EH (cell line): Measurements from ENCODE around the gene COL4A4.

Source experiments
- DNase-seq: peaks from one replicate; pipeline ENCODE4 v3.0.0-alpha.2; 2015; ENCODE audit warnings: low read depth

Gene COL4A4

GRCh38 chr2:227029426-227030105, 134.4 kb downstream of the COL4A4 start:
- DNase-seq, result no peak

DNA sequence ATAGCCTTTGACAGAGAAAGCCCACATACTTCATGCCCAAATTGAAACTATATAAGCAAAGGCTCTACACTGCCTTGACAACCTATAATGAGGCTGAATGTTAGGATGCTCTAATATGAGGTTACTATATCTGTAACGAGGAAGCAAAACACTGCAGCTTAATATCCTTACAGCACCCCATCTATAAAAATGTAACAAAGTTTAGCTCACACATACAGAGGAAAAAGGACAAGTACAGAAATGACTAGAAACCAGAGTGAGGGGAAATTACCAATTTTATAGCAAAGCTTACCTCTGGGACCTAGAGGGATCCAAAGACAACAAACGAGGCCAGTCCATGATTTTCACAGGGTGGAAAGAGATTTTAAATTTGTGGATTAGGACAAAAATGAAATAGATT, 138.5 kb downstream of the COL4A4 start:
- no peak for DNase-seq

DNA sequence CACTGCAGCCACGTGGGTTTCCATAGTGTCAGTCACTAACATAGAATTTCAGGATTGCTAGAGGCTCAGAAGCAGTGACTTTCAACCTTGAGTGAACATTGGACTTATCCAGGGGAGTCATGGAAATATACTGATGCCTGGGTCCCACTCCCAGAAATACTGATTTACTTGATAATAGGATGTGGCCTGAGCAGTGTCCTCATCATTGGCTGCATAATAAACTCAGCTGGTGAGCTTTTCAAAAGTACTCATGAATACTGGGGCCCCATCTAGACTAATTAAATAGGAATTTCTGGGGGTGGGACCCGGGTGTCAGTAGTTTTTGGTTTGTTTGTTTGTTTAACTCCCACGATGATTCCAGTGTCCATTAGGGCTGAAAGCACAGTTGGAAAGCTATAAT, 141.4 kb downstream of the COL4A4 start:
- DNase-seq, result peak; percentile 44

GRCh38 chr2:227020416-227020815, 143.6 kb downstream of the COL4A4 start:
- DNase-seq, result no peak

- no peak for DNase-seq
Observed at GRCh38 chr2:227016894-227017293, 147.1 kb downstream of the COL4A4 start.

DNA sequence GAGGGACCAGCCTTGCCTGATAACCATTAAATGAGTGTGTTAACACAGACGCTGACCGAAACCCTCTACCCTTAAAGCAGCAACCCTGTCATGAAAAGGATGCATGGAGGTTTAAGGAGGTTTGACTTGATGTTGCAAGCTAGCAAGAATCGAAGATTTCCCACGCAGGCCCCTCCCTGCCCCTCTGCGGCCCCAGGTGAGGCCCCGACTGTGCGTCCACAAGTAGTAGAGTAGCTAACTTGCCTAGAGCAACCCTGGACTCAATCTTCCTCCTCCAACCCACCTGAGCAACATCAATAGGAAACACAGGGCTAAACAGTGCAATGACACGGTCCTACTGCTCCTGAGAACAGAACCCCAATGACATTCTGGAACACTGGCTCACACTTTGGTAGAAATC, 150.1 kb downstream of the COL4A4 start:
- no peak for DNase-seq

DNA sequence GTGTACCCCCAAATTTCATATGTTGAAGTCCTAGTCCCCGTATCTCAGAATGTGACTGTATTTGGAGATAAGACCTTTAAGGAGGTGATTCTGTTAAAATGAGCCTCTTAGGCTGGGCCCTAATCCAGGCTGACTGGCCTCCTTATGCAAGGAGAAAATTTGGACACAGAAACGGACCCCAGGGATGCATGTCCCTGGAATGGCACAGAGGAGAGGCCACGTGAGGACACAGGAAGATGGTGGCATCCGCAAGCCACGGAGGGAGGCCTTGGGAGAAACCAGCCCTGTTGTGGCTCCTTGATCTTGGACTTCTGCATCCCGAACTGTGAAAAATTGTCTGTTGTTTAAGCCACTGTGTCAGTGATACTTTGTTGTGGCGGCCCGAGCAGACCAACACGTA, 150.7 kb downstream of the COL4A4 start:
- no peak for DNase-seq

- DNase-seq, result peak; percentile 47
Observed at GRCh38 chr2:227010433-227010832, 153.6 kb downstream of the COL4A4 start.

DNA sequence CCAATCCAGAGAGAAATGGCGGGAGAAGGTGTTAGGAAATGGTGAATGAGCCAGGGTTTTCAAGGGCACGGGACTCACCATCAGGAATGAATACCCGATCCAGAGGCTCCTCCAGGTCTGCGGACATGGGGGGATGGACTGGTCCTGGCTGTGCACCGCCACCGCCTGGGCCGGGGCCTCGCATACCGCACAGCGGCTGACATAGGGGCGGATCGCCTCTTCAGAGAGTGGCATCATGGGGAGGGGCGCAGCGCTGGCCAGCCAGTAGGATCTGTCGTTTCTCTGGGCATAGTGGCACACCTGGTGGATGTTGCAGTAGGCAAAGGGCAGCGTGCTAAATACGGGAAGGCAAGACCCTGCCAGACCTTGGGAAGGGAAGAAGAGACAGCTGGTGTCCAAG, 156.1 kb downstream of the COL4A4 start:
- no peak for DNase-seq

DNA sequence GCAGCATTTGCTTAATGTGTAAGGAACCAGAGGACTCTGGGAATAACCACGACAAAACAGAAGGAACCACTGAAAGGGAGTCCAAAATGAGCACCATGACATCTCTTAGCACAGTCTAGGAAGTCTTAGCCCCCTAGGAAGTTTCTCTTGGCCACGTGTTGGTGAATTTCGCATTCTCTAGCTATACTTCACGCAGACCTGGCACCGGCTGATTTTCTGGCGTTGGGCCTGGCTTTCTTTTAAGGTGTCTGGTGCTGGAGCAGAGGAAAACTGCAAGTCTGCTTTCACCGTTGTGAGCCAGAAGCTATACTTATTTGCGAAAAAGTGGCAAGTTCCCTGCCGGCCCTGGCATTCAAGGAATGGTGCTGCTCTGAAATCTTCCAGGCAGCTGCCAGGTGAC, 156.9 kb downstream of the COL4A4 start:
- no peak for DNase-seq

GRCh38 chr2:227006189-227006897, 157.7 kb downstream of the COL4A4 start:
- no peak for DNase-seq

- no peak for DNase-seq
Observed at GRCh38 chr2:227004482-227004881, 159.5 kb downstream of the COL4A4 start.

- DNase-seq, result no peak
Observed at GRCh38 chr2:227000123-227000522, 163.9 kb downstream of the COL4A4 start.

- DNase-seq, result no peak
Observed at GRCh38 chr2:226999661-227000060, 164.3 kb downstream of the COL4A4 start.

- DNase-seq, result peak; percentile 86
Observed at GRCh38 chr2:226995625-226996041, 168.4 kb downstream of the COL4A4 start.

- no peak for DNase-seq
Observed at GRCh38 chr2:226994775-226995174, 169.2 kb downstream of the COL4A4 start.

DNA sequence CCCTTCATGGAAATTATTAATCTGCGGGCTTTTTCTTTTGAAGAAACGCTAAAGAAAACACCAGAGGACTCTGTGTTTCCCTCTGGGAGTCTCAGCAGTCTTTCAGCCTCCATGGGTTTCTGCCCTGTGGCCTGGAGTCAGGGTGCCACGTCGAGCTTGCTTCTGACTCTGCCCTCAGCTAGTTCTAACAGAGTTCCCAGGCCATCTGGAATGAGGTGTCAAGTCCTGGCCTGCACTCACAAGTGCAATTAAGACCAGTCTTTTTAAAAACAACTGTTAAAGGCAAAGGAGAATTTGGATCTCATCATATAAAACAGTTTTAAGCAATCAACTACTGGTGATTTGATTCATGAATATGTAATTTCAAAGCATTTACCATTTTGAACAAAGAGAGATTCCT, 170.8 kb downstream of the COL4A4 start:
- DNase-seq, result no peak

GRCh38 chr2:226991663-226992062, 172.3 kb downstream of the COL4A4 start:
- no peak for DNase-seq

DNA sequence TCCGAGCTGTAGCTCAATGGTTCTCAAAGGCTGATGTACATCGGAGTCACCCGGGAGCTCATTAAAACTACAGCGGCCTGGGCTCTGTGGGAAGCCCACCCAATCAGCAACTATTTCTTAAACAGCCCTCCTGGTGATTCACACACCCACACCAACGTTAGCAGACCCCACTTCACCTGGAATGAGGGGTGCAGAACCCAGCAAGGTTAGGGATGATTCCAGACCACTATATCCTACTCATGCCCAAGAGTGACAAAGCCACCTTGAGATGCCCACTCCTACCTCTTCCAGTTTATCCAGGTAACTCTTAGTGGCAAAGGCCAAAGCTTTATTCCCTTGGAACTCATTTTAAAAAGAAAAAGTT, 178.4 kb downstream of the COL4A4 start:
- no peak for DNase-seq

DNA sequence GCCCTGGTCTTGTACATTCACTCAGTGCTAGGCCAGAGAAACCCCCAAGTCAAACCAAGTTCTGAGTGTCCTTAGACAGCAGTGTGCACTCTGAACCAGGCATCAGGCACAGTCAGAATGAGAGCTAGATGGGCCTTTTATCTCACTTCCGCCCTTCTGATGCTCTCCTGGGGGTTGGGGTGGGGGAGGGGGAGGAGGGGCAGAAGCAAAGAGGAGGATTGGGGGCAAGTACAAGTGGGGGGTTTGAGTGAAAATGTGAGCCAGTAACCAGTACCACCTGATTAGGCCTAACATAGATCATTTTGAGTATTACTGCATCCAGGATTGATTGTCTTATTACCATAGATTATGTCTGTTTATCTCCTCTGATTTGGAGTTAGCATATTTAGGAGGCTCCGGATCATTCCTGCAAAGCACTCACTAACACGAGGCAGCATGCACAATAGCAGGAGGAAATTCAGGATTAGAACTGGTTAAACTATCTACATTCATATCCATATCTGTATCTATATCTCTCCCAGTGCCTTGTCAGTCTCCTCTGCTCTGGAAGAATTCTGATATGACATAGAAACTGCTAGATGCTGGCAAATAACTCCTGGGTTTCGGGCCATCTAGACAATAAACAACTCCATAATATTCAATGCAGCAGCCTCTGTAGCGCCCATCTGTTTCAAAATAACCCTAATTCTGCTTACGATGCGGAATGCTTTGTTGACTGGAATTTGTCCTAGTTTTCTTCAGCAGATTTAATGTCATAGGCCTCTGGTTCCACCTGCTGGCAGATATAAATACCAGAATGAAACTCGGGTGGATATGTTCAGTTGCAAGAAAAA, 179.0 kb downstream of the COL4A4 start:
- DNase-seq, result peak; percentile 84

DNA sequence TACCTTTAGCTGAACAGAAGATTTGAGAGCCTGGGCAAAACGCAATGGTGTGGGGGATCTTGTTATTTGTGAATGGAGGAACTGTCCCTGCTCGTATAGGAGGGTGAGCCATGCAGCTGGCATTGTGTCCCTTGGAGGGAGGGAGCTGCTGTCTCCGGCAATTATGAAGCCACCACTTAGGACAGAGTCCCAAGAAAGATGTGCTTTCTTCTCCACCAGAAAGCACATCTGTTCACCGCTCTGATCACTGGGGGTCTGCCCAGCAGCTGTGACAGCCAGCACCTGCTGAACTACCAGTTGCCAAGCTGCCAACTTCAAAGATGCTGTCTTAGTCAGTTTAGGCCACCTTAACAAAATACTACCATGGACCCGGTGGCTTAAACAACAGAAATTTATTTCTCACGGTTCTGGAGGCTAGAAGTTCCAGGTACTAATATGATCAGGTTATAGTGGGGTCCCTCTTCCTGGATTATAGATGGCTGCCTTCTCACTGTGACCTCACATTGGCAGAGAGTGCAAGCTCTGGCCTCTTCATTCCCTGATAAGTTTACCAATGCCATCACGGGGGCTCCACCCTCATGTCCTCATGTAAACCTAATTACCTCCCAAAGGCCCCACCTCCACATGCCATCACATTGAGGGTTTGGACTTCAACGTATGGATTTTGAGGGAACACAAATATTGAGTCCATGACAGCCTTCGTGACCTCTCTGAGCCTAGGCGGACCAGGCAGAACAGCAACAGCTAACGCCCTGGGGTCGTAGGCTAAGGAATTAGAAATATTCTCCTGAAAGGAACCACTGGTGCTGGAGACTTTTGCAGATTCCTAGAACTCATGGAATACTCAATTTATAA, 179.9 kb downstream of the COL4A4 start:
- DNase-seq, result no peak

- DNase-seq, result no peak
Observed at GRCh38 chr2:226981791-226982326, 182.1 kb downstream of the COL4A4 start.
